Stimulated activated CD4-positive, alpha-beta T cell treated with anti-CD3 and anti-CD28 coated beads, Interleukin-2, amount 100 ng/mL, for 48 hours (primary cell): ENCODE measurements around the gene SUPT5H.

Experiments used
- DNase-seq, 2 donors: peaks; one replicate each; pipeline ENCODE4 v3.0.0-alpha.2; 2020

The SUPT5H gene

GRCh38 chr19:39445196-39446111, at the start of gene SUPT5H:
Gene SUPT5H, plus strand, starts transcription at chr19:39445582. Its CDS starts 309 bp downstream, at chr19:39445891.
- DNase-seq = peak; percentile 96 to 97

- peak; percentile 96 for DNase-seq
Measured at GRCh38 chr19:39397360-39398296, 47.8 kb upstream of the SUPT5H start.

- DNase-seq = no peak
Measured at GRCh38 chr19:39398297-39398864, 47.0 kb upstream of the SUPT5H start.

- DNase-seq = no peak
Measured at GRCh38 chr19:39399668-39400050, 45.7 kb upstream of the SUPT5H start.

- DNase-seq = no peak
Measured at GRCh38 chr19:39400061-39400460, 45.3 kb upstream of the SUPT5H start.

- no peak for DNase-seq
Measured at GRCh38 chr19:39401070-39401548, 44.3 kb upstream of the SUPT5H start.

GRCh38 chr19:39401549-39402345, 43.6 kb upstream of the SUPT5H start:
- DNase-seq = peak; percentile 66 to 71

- peak; percentile 79 to 84 for DNase-seq
Measured at GRCh38 chr19:39402346-39403300, 42.8 kb upstream of the SUPT5H start.

- DNase-seq = peak; percentile 91 to 94
Measured at GRCh38 chr19:39403331-39404312, 41.8 kb upstream of the SUPT5H start.

- no peak for DNase-seq
Measured at GRCh38 chr19:39405261-39405957, 40.0 kb upstream of the SUPT5H start.

- peak; percentile 71 to 77 for DNase-seq
Measured at GRCh38 chr19:39405958-39406655, 39.3 kb upstream of the SUPT5H start.

- DNase-seq = peak; percentile 84 to 90
Measured at GRCh38 chr19:39406656-39407409, 38.5 kb upstream of the SUPT5H start, which contains the start of gene ZFP36. Gene ZFP36, plus strand, starts transcription at chr19:39406847. Its CDS starts 58 bp downstream, at chr19:39406905.

GRCh38 chr19:39407410-39407659, 38.0 kb upstream of the SUPT5H start:
- DNase-seq = no peak

GRCh38 chr19:39407660-39408391, 37.6 kb upstream of the SUPT5H start:
- DNase-seq = no peak

GRCh38 chr19:39408392-39409207, 36.8 kb upstream of the SUPT5H start:
- no peak for DNase-seq
